ENCODE results near the gene IGF1. TPM values are rescaled to one million over a fixed set of nuclear protein-coding genes. Genes with fewer than 3 reads are reported as not detected.

The IGF1 gene
- total RNA-seq, 1 donor from 2014 or later = 6.0 TPM

DNA sequence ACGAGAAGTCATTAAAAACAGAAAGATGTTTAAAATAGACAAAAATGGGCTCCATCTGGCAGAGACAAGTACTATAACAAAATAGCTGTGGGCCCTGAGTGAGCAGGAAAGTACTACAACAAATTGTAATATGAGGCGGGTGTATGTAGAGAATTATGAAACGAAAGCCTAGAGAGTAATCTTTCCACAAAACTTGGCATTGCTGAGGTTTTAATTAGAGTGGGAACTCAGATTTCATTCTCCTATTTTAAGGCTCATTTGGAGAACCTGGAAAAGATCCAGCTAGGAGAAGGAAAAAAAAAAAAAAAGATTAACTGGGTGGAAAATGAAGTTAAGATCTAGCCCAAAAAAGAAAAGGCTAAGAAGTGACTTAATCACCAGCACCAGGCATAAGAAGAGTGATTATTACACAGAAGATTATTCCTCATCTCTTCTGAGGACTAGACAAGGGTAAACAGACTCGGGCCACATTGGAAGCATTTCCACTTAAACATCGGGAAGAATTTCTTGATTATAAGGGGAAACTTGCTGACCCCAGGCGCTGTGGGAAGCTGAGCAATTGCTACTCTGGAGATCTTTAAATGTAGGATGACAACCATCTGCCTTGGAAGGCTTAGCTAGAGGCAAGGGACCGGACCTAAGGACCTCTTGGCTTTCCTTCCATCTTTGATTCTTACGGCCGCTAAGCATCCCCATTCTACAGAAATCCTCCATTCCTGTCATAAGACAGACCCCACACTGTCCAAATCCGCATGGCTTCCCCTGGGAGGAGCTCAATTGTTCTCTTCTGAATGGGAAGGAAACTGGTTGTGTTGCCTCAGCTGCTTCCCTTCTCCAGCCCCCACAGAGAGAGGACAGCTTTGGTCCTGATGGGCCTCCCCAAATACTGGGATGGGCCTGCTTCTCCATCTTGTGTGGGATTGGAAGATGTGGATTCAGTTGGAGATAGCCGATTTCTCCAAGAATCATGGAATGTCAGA is 40.6 kb downstream of the IGF1 start:
- Histone ChIP-seq H3K4me3 (no peak overlapping the region), H3K9me3 (no peaks in the 10 kb centered on the region), H3K27me3 (no peaks in the 10 kb centered on the region), H3K27ac (no peak overlapping the region), H3K36me3 (no peaks in the 10 kb centered on the region), H3K4me1 (no peaks in the 10 kb centered on the region)
- ATAC-seq (no peak), DNase-seq (no peak)
- intact Hi-C loops (cut with DNase I) = no loop called here
- TF ChIP-seq CTCF (IDR thresholded peaks at IDR 0.05) = no peak

DNA sequence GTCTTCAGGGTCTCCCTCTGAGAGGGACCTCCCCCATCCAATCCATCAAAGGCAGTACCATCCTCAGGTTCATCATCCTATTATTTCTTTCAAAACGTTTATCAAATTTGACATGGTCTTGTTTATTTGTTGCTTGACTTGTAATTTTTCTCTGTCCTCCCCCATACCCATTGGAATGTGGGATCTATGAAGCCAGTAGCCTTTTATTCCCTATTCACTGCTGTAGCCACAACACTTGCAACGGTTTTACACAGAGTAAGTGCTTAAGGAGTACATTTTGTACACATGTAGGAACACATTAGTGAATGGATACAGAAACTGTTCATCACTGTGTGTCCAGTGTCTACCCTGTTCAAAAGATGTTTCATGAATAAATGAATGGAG is 41.5 kb downstream of the IGF1 start:
- no peak overlapping the region for H3K27ac ChIP-seq
- DNase-seq (no peak), ATAC-seq (no peak)
- H3K9me3 ChIP-seq = no peaks in the 10 kb centered on the region
- no peak overlapping the region for H3K4me3 ChIP-seq
- intact Hi-C loops (cut with DNase I) = no loop called here
- no peaks in the 10 kb centered on the region for H3K36me3 ChIP-seq
- H3K4me1 ChIP-seq = no peaks in the 10 kb centered on the region
- no peak for TF ChIP-seq CTCF (IDR thresholded peaks at IDR 0.05)
- H3K27me3 ChIP-seq = no peaks in the 10 kb centered on the region

DNA sequence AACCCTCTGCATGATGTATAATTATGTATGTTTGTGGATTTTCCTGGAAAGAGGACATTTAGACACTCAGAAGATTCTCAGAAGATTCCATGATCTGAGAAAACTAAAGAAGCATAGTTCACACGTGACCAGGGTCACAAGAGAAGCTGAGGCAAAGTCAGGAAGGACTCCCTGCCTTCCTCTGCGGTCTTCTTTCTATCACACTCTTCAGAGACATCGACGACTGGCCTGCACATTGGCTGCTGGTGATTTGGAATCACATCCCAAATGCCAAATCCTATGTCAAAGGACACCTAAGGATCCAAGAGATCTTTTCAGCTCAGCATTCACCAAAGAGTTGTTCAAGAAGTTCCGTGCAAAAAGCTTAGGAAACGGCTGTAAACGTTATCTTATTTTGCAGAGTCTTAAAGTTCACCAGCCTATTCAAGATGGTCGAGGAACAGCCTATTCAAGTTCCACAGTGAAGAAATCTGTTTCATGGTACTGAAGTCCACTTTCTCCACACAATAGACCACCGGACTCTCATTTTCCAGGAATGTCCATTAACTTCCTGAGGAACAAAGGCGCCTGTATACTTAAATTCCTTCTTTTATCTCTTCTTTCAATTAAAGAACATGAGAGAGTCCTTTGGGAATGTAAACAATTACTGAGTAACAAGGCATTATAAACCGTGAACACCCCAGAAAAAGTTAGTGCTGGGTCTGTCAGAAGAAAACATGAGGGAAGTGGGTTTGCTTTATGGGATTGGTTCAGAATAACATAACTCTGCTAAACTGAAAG is 42.1 kb downstream of the IGF1 start:
- Histone ChIP-seq H3K36me3 (no peaks in the 10 kb centered on the region), H3K4me3 (no peak overlapping the region), H3K27me3 (no peaks in the 10 kb centered on the region), H3K9me3 (no peaks in the 10 kb centered on the region), H3K4me1 (no peaks in the 10 kb centered on the region), H3K27ac (no peak overlapping the region)
- intact Hi-C loops (cut with DNase I) = no loop called here
- no peak for TF ChIP-seq CTCF (IDR thresholded peaks at IDR 0.05)
- no peak for ATAC-seq
- DNase-seq = no peak

DNA sequence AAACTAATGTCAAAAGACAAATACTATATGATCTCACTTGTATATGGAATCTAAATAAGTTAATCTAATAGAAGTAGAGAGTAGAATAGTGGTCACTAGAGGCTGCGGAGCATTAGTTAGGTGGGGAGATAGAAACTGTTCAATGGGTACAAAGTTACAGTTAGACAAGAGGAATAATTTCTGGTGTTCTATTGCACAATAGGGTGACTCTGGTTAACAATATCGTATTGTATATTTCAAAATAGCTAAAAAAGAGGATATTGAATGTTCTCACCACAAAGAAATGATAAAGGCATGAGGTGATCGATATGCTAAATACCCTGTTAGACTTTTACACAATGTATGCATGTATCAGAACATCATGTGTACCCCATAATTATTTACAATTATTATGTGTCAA is 42.9 kb downstream of the IGF1 start:
- Histone ChIP-seq H3K36me3 (no peaks in the 10 kb centered on the region), H3K27me3 (no peaks in the 10 kb centered on the region), H3K9me3 (no peaks in the 10 kb centered on the region), H3K4me3 (no peak overlapping the region), H3K4me1 (no peaks in the 10 kb centered on the region), H3K27ac (no peak overlapping the region)
- ATAC-seq (no peak), DNase-seq (no peak)
- intact Hi-C loops (cut with DNase I) = no loop called here
- no peak for TF ChIP-seq CTCF (IDR thresholded peaks at IDR 0.05)

- no peak for DNase-seq
- Histone ChIP-seq H3K4me1 (no peaks in the 10 kb centered on the region), H3K4me3 (no peak overlapping the region), H3K27ac (no peak overlapping the region), H3K27me3 (no peaks in the 10 kb centered on the region), H3K36me3 (no peaks in the 10 kb centered on the region), H3K9me3 (no peaks in the 10 kb centered on the region)
- TF ChIP-seq CTCF (IDR thresholded peaks at IDR 0.05) = no peak
- intact Hi-C loops (cut with DNase I) = no loop called here
- no peak for ATAC-seq
Measured at GRCh38 chr12:102436867-102437266, 43.5 kb downstream of the IGF1 start.
